OCI-LY1 (cell line): ENCODE data around the gene GMDS.
A peak's percentile ranks its signal among the peaks of the same experiment; 100 is the strongest.

Source experiments
- H2AFZ ChIP-seq: fragments of 200-600 bp; sonication (generic), shearing (Covaris generic); 2 replicates; pipeline ENCODE4 v1.6.0; 2014; ENCODE audit warnings: antibody characterized with exemption, mild to moderate bottlenecking, low read length
- H3F3A ChIP-seq: fragments of 200-600 bp; sonication (generic), shearing (Covaris generic); 2 replicates; pipeline ENCODE4 v1.6.0; 2014; ENCODE audit warnings: mild to moderate bottlenecking, antibody characterized with exemption, low read length, moderate library complexity; ENCODE audit not compliant: insufficient read depth
- H3K27ac ChIP-seq: fragments of 200-600 bp; sonication (generic); 2 replicates; pipeline ENCODE4 v1.5.1; 2014; ENCODE audit warnings: low read length, mixed run types, mild to moderate bottlenecking, low read depth; ENCODE audit not compliant: poor library complexity, severe bottlenecking
- H3K27me3 ChIP-seq: fragments of 200-600 bp; sonication (generic); 2 replicates; pipeline ENCODE4 v1.6.0; 2014; ENCODE audit warnings: antibody characterized with exemption, mild to moderate bottlenecking, low read length, moderate library complexity; ENCODE audit not compliant: insufficient read depth
- H3K36me3 ChIP-seq: fragments of 200-600 bp; sonication (generic); 2 replicates; pipeline ENCODE4 v1.6.1; 2014; ENCODE audit warnings: mild to moderate bottlenecking, antibody characterized with exemption, low read length, moderate library complexity, mixed read lengths; ENCODE audit not compliant: insufficient read depth
- H3K4me1 ChIP-seq: fragments of 200-600 bp; sonication (generic); 2 replicates; pipeline ENCODE4 v1.5.1; 2014; ENCODE audit warnings: mild to moderate bottlenecking, low read length, moderate library complexity; ENCODE audit not compliant: insufficient read depth, severe bottlenecking
- H3K4me2 ChIP-seq: fragments of 200-600 bp; sonication (generic), shearing (Covaris generic); 2 replicates; pipeline ENCODE4 v1.6.1; 2014; ENCODE audit warnings: low read length
- H3K4me3 ChIP-seq: fragments of 200-600 bp; sonication (generic); 2 replicates; pipeline ENCODE4 v1.5.1; 2014; ENCODE audit warnings: low read length, low read depth, mild to moderate bottlenecking, mixed read lengths; ENCODE audit not compliant: poor library complexity, severe bottlenecking
- H3K79me2 ChIP-seq: fragments of 200-600 bp; shearing (Covaris generic); 2 replicates; pipeline ENCODE4 v1.6.1; 2016; ENCODE audit warnings: mixed run types, low read length, mixed read lengths; ENCODE audit not compliant: insufficient read depth
- H3K9ac ChIP-seq: fragments of 200-600 bp; sonication (generic), shearing (Covaris generic); 2 replicates; pipeline ENCODE4 v1.6.1; 2014; ENCODE audit warnings: mild to moderate bottlenecking, low read length, mixed read lengths
- H3K9me2 ChIP-seq: fragments of 200-600 bp; sonication (generic), shearing (Covaris generic); 2 replicates; pipeline ENCODE4 v1.6.1; 2014; ENCODE audit warnings: low read depth, mild to moderate bottlenecking, low read length, mixed read lengths
- H3K9me3 ChIP-seq: fragments of 200-600 bp; shearing (Covaris generic); 2 replicates; pipeline ENCODE4 v1.6.1; 2014; ENCODE audit warnings: low read length, mixed read lengths
- H4K20me1 ChIP-seq: fragments of 200-600 bp; sonication (generic), shearing (Covaris generic); 2 replicates; pipeline ENCODE4 v1.6.0; 2016; ENCODE audit warnings: mild to moderate bottlenecking, low read length; ENCODE audit not compliant: insufficient read depth
- EZH2 ChIP-seq: fragments of 200-600 bp; sonication (generic), shearing (Covaris generic); IDR thresholded peaks from 2 replicates; pipeline ENCODE4 v1.8.0; 2017; ENCODE audit warnings: borderline replicate concordance, mixed run types, mild to moderate bottlenecking, antibody characterized with exemption, low read length, moderate library complexity, mixed read lengths
- TF ChIP-seq, protein P1 (sequence below): fragments of 200-600 bp; sonication (generic), shearing (Covaris generic); IDR thresholded peaks from 2 replicates; pipeline ENCODE4 v1.5.1; 2017; ENCODE audit warnings: mild to moderate bottlenecking, antibody characterized with exemption, low read length, moderate library complexity, mixed read lengths

Gene GMDS

DNA sequence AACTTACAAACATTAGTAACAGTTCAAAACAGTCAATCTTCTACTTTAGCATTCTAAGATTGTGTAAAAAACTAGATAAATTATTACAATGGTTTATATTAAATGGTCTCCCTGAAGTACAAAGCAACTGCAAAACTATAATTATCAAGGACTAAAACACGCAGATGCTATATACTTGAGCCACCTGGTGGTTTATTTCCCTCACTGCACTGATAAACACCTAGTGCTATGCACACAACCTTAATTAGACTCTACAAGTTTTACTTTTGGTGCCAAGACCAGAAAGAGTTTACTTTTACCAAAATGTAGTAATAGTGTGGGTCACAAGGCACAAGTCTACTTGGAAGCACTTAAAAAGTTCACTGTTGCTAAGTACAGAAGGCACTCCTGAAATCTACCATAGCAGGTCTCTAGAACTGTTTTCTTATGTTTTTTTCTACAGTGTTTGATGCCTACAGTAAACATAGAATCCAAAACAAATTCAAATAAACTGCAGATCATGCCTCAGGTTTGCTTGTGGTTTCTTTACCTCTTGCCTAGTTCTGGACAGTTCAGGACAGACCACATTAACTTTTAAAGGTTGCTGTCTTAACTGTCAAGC is 49.2 kb downstream of the GMDS start:
- TF ChIP-seq, protein P1, sequence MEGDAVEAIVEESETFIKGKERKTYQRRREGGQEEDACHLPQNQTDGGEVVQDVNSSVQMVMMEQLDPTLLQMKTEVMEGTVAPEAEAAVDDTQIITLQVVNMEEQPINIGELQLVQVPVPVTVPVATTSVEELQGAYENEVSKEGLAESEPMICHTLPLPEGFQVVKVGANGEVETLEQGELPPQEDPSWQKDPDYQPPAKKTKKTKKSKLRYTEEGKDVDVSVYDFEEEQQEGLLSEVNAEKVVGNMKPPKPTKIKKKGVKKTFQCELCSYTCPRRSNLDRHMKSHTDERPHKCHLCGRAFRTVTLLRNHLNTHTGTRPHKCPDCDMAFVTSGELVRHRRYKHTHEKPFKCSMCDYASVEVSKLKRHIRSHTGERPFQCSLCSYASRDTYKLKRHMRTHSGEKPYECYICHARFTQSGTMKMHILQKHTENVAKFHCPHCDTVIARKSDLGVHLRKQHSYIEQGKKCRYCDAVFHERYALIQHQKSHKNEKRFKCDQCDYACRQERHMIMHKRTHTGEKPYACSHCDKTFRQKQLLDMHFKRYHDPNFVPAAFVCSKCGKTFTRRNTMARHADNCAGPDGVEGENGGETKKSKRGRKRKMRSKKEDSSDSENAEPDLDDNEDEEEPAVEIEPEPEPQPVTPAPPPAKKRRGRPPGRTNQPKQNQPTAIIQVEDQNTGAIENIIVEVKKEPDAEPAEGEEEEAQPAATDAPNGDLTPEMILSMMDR = peak; percentile 83
- no peak for TF ChIP-seq EZH2
- H3K9ac ChIP-seq = no peak overlapping the region
- H4K20me1 ChIP-seq = no peaks in the 10 kb centered on the region; the same call in 1 of the 2 replicates

DNA sequence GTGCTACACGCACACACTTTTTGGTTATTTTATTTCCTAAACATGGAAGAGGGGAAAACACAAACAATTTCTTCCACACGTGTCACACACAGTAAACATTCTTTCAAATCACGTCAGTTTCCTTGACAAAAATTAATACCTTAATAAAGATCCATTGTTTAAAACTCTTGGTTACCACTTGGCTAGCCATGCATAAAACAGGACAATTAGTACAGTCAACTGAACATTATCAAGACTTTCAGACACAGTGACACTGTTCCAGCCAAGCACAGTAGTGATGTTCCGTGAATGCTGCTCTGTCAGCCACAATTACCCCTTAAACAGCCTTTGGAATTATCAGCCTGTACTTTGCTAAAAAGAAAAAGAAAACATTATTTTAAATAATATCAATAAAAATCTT is 50.8 kb downstream of the GMDS start:
- no peaks in the 10 kb centered on the region; the same call in 1 of the 2 replicates for H4K20me1 ChIP-seq
- no peaks in the 10 kb centered on the region for H3F3A ChIP-seq

More for the DNA sequence above, 49.2 kb downstream of the GMDS start:
- H3K4me3 ChIP-seq = no peak overlapping the region
- H3K27ac ChIP-seq = no peak overlapping the region
- no peaks in the 10 kb centered on the region for H3K79me2 ChIP-seq
- no peaks in the 10 kb centered on the region for H3K36me3 ChIP-seq
- H3K4me2 ChIP-seq = no peak overlapping the region
- no peaks in the 10 kb centered on the region for H3K9me2 ChIP-seq
- no peaks in the 10 kb centered on the region for H3K27me3 ChIP-seq
- H3K4me1 ChIP-seq = no peaks in the 10 kb centered on the region
- no peaks in the 10 kb centered on the region for H3F3A ChIP-seq
- H3K9me3 ChIP-seq = no peaks in the 10 kb centered on the region
- no peak overlapping the region for H2AFZ ChIP-seq

DNA sequence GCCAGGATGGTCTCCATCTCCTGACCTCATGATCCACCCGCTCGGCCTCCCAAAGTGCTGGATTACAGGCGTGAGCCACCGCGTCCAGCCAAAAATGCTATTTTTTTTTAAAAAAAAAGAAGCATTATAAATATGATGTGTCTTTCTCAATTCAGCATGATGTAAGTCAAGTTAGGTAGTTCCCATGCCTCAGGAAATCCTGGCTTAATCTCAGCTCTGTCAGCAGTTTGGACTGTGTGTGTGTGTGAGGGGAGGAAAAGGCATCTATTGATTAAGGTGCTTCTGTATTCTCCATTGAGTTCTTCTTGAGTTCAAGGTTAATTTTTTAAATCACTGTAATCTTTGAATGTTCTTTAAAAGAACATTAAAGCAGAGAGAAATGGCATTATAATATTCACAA is 51.5 kb downstream of the GMDS start:
- Histone ChIP-seq H3K27ac (no peak overlapping the region), H3K79me2 (no peaks in the 10 kb centered on the region)
- TF ChIP-seq EZH2 = no peak
- TF ChIP-seq, protein P1 = no peak

More for the DNA sequence above, 50.8 kb downstream of the GMDS start:
- Histone ChIP-seq H3K27ac (no peak overlapping the region), H3K4me2 (no peak overlapping the region), H3K4me1 (no peaks in the 10 kb centered on the region), H3K36me3 (no peaks in the 10 kb centered on the region), H3K79me2 (no peaks in the 10 kb centered on the region), H3K9me2 (no peaks in the 10 kb centered on the region), H2AFZ (no peak overlapping the region), H3K4me3 (no peak overlapping the region), H3K9ac (no peak overlapping the region), H3K9me3 (no peaks in the 10 kb centered on the region), H3K27me3 (no peaks in the 10 kb centered on the region)
- TF ChIP-seq EZH2 = no peak
- TF ChIP-seq, protein P1 = no peak

More for the DNA sequence above, 51.5 kb downstream of the GMDS start:
- Histone ChIP-seq H3K36me3 (no peaks in the 10 kb centered on the region), H3F3A (no peaks in the 10 kb centered on the region), H2AFZ (no peak overlapping the region), H3K4me3 (no peak overlapping the region), H3K9me2 (no peaks in the 10 kb centered on the region), H4K20me1 (no peaks in the 10 kb centered on the region; the same call in 1 of the 2 replicates), H3K4me2 (no peak overlapping the region), H3K27me3 (no peaks in the 10 kb centered on the region), H3K4me1 (no peaks in the 10 kb centered on the region), H3K9ac (no peak overlapping the region), H3K9me3 (no peaks in the 10 kb centered on the region)
